SK-N-MC (cell line): ENCODE data around the gene TBC1D14.

ENCODE experiments used
- EZH2 ChIP-seq: fragments of 200-600 bp; sonication (generic); IDR thresholded peaks from one replicate; pipeline ENCODE4 v1.6.1; 2017; ENCODE audit warnings: antibody characterized with exemption
- POLR2AphosphoS5 ChIP-seq: IDR thresholded peaks from 2 replicates; pipeline ENCODE4 v1.6.1; 2012; ENCODE audit warnings: mild to moderate bottlenecking, low read depth, low read length, borderline replicate concordance

GRCh38 chr4:7032596-7032995 is 123.0 kb downstream of the TBC1D14 start:
- no peak for TF ChIP-seq EZH2
- no peak for TF ChIP-seq POLR2AphosphoS5
